Astrocyte of the spinal cord (primary cell): Measurements from ENCODE around the gene AP1M1.

ENCODE experiments used
- DNase-seq: peaks from one replicate; pipeline ENCODE4 v3.0.0; 2011; ENCODE audit warnings: low read depth, low spot score
- H3K4me3 ChIP-seq: 2 replicates; pipeline ENCODE4 v1.5.1; 2011; ENCODE audit warnings: low read depth, mild to moderate bottlenecking, low read length, moderate library complexity
- CTCF ChIP-seq: IDR thresholded peaks from 2 replicates; pipeline ENCODE4 v1.5.1; 2012; ENCODE audit warnings: low read depth, mild to moderate bottlenecking, low read length, inconsistent platforms
- in situ Hi-C: cut with HindIII; loops from 2 replicates; pipeline ENCODE4 v1.10.0; 2017; ENCODE audit warnings: low sequenced_read_pairs

The AP1M1 gene

GRCh38 chr19:16206637-16207036, 8.9 kb downstream of the AP1M1 start:
- in situ Hi-C loops, result no loop called here
- H3K4me3 ChIP-seq, result no peak overlapping the region
- no peak for TF ChIP-seq CTCF
- no peak for DNase-seq

- DNase-seq, result no peak
- no peak overlapping the region for H3K4me3 ChIP-seq
- in situ Hi-C loops, result no loop called here
- TF ChIP-seq CTCF, result no peak
These were observed 9.4 kb downstream of the AP1M1 start for GRCh38 chr19:16207063-16207462.

- no peak for DNase-seq
- in situ Hi-C loops, result no loop called here
- no peak overlapping the region for H3K4me3 ChIP-seq
- TF ChIP-seq CTCF, result no peak
These were observed 9.8 kb downstream of the AP1M1 start for GRCh38 chr19:16207490-16208025.

GRCh38 chr19:16208064-16208759, 10.5 kb downstream of the AP1M1 start:
- no peak for TF ChIP-seq CTCF
- H3K4me3 ChIP-seq, result no peak overlapping the region
- in situ Hi-C loops, result no loop called here
- no peak for DNase-seq

- no peak for DNase-seq
- in situ Hi-C loops, result no loop called here
- TF ChIP-seq CTCF, result no peak
These were observed 11.3 kb downstream of the AP1M1 start for GRCh38 chr19:16208847-16209665.

GRCh38 chr19:16210168-16210567, 12.5 kb downstream of the AP1M1 start:
- no peak for DNase-seq
- in situ Hi-C loops, result no loop called here
- TF ChIP-seq CTCF, result no peak
- no peak overlapping the region for H3K4me3 ChIP-seq

More at GRCh38 chr19:16208847-16209665, 11.3 kb downstream of the AP1M1 start:
- no peak overlapping the region for H3K4me3 ChIP-seq
